K562 (cell line): ENCODE measurements around the gene TMTC4. TPM values are rescaled to one million over a fixed set of nuclear protein-coding genes. Genes with fewer than 3 reads are reported as not detected.
A peak's percentile ranks its signal among the peaks of the same experiment; 100 is the strongest.

ENCODE experiments used
- ATAC-seq: fragments of 200-7000 bp; cut with Tn5 transposase; 3 replicates; pipeline ENCODE4 v1.9.1; 2020; ENCODE audit warnings: moderate library complexity
- BruUV-seq: library from RNA; stranded (reverse); fragments of 400-500 nt; replicated peaks from 2 replicates; lab custom pipeline; 2021; lab: Mats Ljungman, UMichigan
- CTCF ChIA-PET: fragments of 300-600 bp; formaldehyde crosslinking; extraction: SDS; loops from one replicate; lab custom pipeline; 2021; ENCODE audit warnings: low intra/inter-chr PET ratio; lab: Yijun Ruan, JAX
- POLR2A ChIA-PET: fragments of 300-600, 350-650 bp; sonication (Branson Sonifier 250); formaldehyde crosslinking; extraction: SDS; loops from one replicate; lab custom pipeline; 2021; ENCODE audit warnings: antibody characterized with exemption, inconsistent platforms; lab: Yijun Ruan, JAX
- DNase-seq, 4 experiments: peaks; one replicate each; pipeline versions ENCODE4 v3.0.0 to v3.0.0-alpha.2; 2011 to 2018; ENCODE audit warnings: low spot score in 3 of 4, mixed read lengths in 3 of 4; ENCODE audit errors: extremely low read depth in 1 of 4
- FAIRE-seq: peaks from 2 replicates; lab custom pipeline; 2011; peaks lifted over from hg19 to GRCh38; lab: Jason Lieb, UNC
- H2AFZ ChIP-seq: 2 replicates; pipeline ENCODE4 v1.6.0; 2011; ENCODE audit warnings: low read depth, low read length, control low read depth, inconsistent platforms
- H3K27ac ChIP-seq: fragments of 200-600 bp; 3 replicates; pipeline ENCODE4 v1.8.0; 2011; ENCODE audit warnings: low read depth, mild to moderate bottlenecking, control low read depth, inconsistent platforms, low read length, moderate library complexity, mixed read lengths; ENCODE audit errors: extremely low read depth
- H3K27me3 ChIP-seq, 2 experiments: fragments of 300-600 bp in 1 of 2; 2 replicates in 1 of 2; 3 replicates in 1 of 2; pipeline versions ENCODE4 v1.6.0 to v1.8.0; 2011; ENCODE audit warnings: inconsistent platforms in 2 of 2, low read length in 2 of 2, mild to moderate bottlenecking in 1 of 2, mixed read lengths in 1 of 2, moderate library complexity in 1 of 2; ENCODE audit not compliant: control insufficient read depth in 2 of 2, insufficient read depth in 2 of 2
- H3K36me3 ChIP-seq: fragments of 300-600 bp; 3 replicates; pipeline ENCODE4 v1.8.0; 2011; ENCODE audit warnings: mild to moderate bottlenecking, low read length, inconsistent platforms; ENCODE audit not compliant: control insufficient read depth, insufficient read depth
- H3K4me1 ChIP-seq, 2 experiments: fragments of 200-600 bp in 1 of 2; replicated peaks in 1 of 2; 2 replicates in 1 of 2; 3 replicates in 1 of 2; pipeline versions ENCODE4 v1.5.1 to v1.8.0; 2011; ENCODE audit warnings: inconsistent platforms in 2 of 2, low read length in 2 of 2, mild to moderate bottlenecking in 1 of 2, mixed read lengths in 1 of 2, moderate library complexity in 1 of 2; ENCODE audit not compliant: control insufficient read depth in 2 of 2, insufficient read depth in 2 of 2
- H3K4me2 ChIP-seq: 2 replicates; pipeline ENCODE4 v1.6.1; 2011; ENCODE audit warnings: low read length, control low read depth, inconsistent platforms, mixed read lengths; ENCODE audit not compliant: insufficient read depth
- H3K4me3 ChIP-seq: fragments of 200-600 bp; sonication (generic), shearing (Covaris generic); 2 replicates; pipeline ENCODE4 v1.5.1; 2016; ENCODE audit warnings: control low read depth, inconsistent platforms
- H3K79me2 ChIP-seq: fragments of 200-600 bp; 3 replicates; pipeline ENCODE4 v1.8.0; 2011; ENCODE audit warnings: low read length, inconsistent platforms; ENCODE audit not compliant: control insufficient read depth, insufficient read depth
- H3K9ac ChIP-seq, 2 experiments: 2 replicates each; pipeline versions ENCODE4 v1.6.0 to v1.6.1; 2011; ENCODE audit warnings: low read depth in 2 of 2, low read length in 2 of 2, control low read depth in 1 of 2, inconsistent platforms in 1 of 2, mild to moderate bottlenecking in 1 of 2, mixed read lengths in 1 of 2; ENCODE audit not compliant: insufficient read depth in 1 of 2
- H3K9me1 ChIP-seq: one replicate; pipeline ENCODE4 v1.6.0; 2011; ENCODE audit warnings: inconsistent platforms, mild to moderate bottlenecking, low read length, moderate library complexity; ENCODE audit not compliant: control insufficient read depth, insufficient read depth
- H3K9me3 ChIP-seq: replicated peaks from 2 replicates; pipeline ENCODE4 v1.5.1; 2011; ENCODE audit warnings: low read depth, low read length, inconsistent platforms; ENCODE audit not compliant: control insufficient read depth, insufficient read depth
- H4K20me1 ChIP-seq: replicated peaks from 2 replicates; pipeline ENCODE4 v1.6.1; 2011; ENCODE audit warnings: low read length, inconsistent platforms, mixed read lengths; ENCODE audit not compliant: control insufficient read depth, insufficient read depth
- ELF4 ChIP-seq: fragments of 450-650 bp; formaldehyde crosslinking; IDR thresholded peaks from 2 replicates; pipeline ENCODE4 v1.4.0; 2022; ENCODE audit warnings: missing genetic modification characterization
- FOSL1 ChIP-seq: fragments of 200-800 bp; sonication (Bioruptor generic); conservative IDR thresholded peaks from 2 replicates; pipeline ENCODE4 v1.6.1; 2016; ENCODE audit warnings: missing genetic modification characterization, missing compliant biosample characterization
- MCM3 ChIP-seq: fragments of 450-650 bp; IDR thresholded peaks from 2 replicates; pipeline ENCODE4 v1.6.1; 2016
- MECOM ChIP-seq: fragments of 250-450 bp; sonication (Bioruptor Pico); IDR thresholded peaks from 2 replicates; pipeline ENCODE4 v1.8.0; 2022; ENCODE audit warnings: inconsistent platforms
- MTF1 ChIP-seq: fragments of 250-450 bp; sonication (Bioruptor Pico); IDR thresholded peaks from 2 replicates; pipeline ENCODE4 v1.9.0; 2021; ENCODE audit warnings: moderate library complexity, mild to moderate bottlenecking, inconsistent platforms, borderline replicate concordance
- NCOA4 ChIP-seq: fragments of 450-650 bp; IDR thresholded peaks from 2 replicates; pipeline ENCODE4 v1.6.1; 2018; ENCODE audit warnings: mild to moderate bottlenecking; ENCODE audit not compliant: partially characterized antibody
- PHB2 ChIP-seq: fragments of 450-650 bp; IDR thresholded peaks from 2 replicates; pipeline ENCODE4 v1.6.1; 2017; ENCODE audit warnings: low read depth
- SMAD4 ChIP-seq: fragments of 250-450 bp; sonication (Bioruptor Pico); conservative IDR thresholded peaks from 2 replicates; pipeline ENCODE4 v1.8.0; 2021; ENCODE audit warnings: inconsistent platforms, mild to moderate bottlenecking, moderate library complexity
- TCF15 ChIP-seq: fragments of 250-450 bp; sonication (Bioruptor Pico); IDR thresholded peaks from 2 replicates; pipeline ENCODE4 v1.8.0; 2022; ENCODE audit warnings: moderate library complexity, mild to moderate bottlenecking, inconsistent platforms
- ZBTB49 ChIP-seq: sonication (generic); formaldehyde crosslinking; IDR thresholded peaks from 2 replicates; pipeline ENCODE4 v1.8.0; 2022; ENCODE audit warnings: missing genetic modification reagents, mild to moderate bottlenecking, borderline replicate concordance
- ZNF133 ChIP-seq: fragments of 250-450 bp; sonication (Bioruptor Pico); IDR thresholded peaks from 2 replicates; pipeline ENCODE4 v1.4.0; 2020; ENCODE audit warnings: mild to moderate bottlenecking
- ZNF143 ChIP-seq: sonication (generic); formaldehyde crosslinking; IDR thresholded peaks from 2 replicates; pipeline ENCODE4 v1.9.0; 2022; ENCODE audit warnings: mild to moderate bottlenecking, missing genetic modification reagents
- ZNF217 ChIP-seq: sonication (generic); formaldehyde crosslinking; IDR thresholded peaks from 2 replicates; pipeline ENCODE4 v1.8.0; 2022; ENCODE audit warnings: mild to moderate bottlenecking, missing genetic modification reagents
- WGBS: fragments of 100-300 bp; shearing (Covaris generic); methylation state at CpG from one replicate; pipeline ENCODE4 v1.1.6; 2016; ENCODE audit warnings: low coverage, mixed read lengths; ENCODE audit not compliant: insufficient coverage; ENCODE audit errors: missing lambda C conversion rate; 5-methylcytosine and 5-hydroxymethylcytosine counted together
- in situ Hi-C: fragments of 300-500 bp; cut with MboI; formaldehyde crosslinking; loops from 4 replicates; pipeline ENCODE4 v1.15.0; 2018; ENCODE audit warnings: inconsistent platforms, mixed read lengths
- intact Hi-C: fragments of 100-400 bp; cut with micrococcal nuclease; formaldehyde crosslinking; loops from 2 replicates; pipeline ENCODE4 v1.14.2; 2022
- polyA plus RNA-seq, 8 experiments: library from polyadenylated mRNA; depleted of rRNA in 4 of 8; stranded (reverse) in 5 of 8; unstranded in 3 of 8; fragments of >200 nt; fragmentation: Nextera tagmentation in 2 of 8; fragmentation: Illumina TruSeq in 1 of 8; extraction: Ambion mirVana in 2 of 8; extraction: Trizol in 1 of 8; gene quantifications; 2 replicates each; pipeline versions ENCODE4 v1.2.1 to v1.2.3, GENCODE V29; 2011 to 2014; ENCODE audit warnings: inconsistent platforms in 1 of 8, missing spikeins in 1 of 8
- total RNA-seq, 7 experiments: library from RNA; depleted of rRNA in 6 of 7; stranded (reverse); fragments of >200 nt in 6 of 7; fragmentation: Illumina TruSeq in 2 of 7; extraction: Trizol in 2 of 7; gene quantifications; 2 replicates each; pipeline versions ENCODE4 v1.2.1 to v1.2.3, GENCODE V29; 2011 to 2021; ENCODE audit warnings: low replicate concordance in 1 of 7
- TF ChIP-seq, protein P1 (sequence below): sonication (generic); formaldehyde crosslinking; IDR thresholded peaks from 2 replicates; pipeline ENCODE4 v1.8.1; 2022; ENCODE audit warnings: missing genetic modification reagents

TMTC4 gene
- total and polyA plus RNA-seq, 9 of the 15 experiments (the other 6 are each of a cell fraction or from before 2014, with no cell fraction given) = 3.5 to 16.7 (median 11.8) TPM

GRCh38 chr13:100613031-100613430 lies 61.6 kb downstream of the TMTC4 start:
- POLR2A ChIA-PET = no interaction called here
- FAIRE-seq (no peak), DNase-seq (peak in 1 of 4 experiments; percentile 14), ATAC-seq (no peak)
- H3K27ac ChIP-seq = no peak overlapping the region
- H2AFZ ChIP-seq = no peak overlapping the region
- H4K20me1 ChIP-seq = no peaks in the 10 kb centered on the region
- BruUV-seq = no TSS peak
- no peak overlapping the region for H3K4me2 ChIP-seq
- no peaks in the 10 kb centered on the region; the same call in 1 of the 2 replicates for H3K9me3 ChIP-seq
- H3K36me3 ChIP-seq = no peaks in the 10 kb centered on the region
- H3K4me1 ChIP-seq = peaks cover 12 to 43% of the 10 kb centered on the region in 2 experiments; a peak in 4 of 5 replicates
- H3K79me2 ChIP-seq = no peaks in the 10 kb centered on the region
- CTCF ChIA-PET = no interaction called here
- in situ Hi-C loops (loop anchor here (25.0 kb wide), 1 partner anchor 1999 kb away; no protein-coding TSS in a partner anchor), intact Hi-C loops (no loop called here)
- no peaks in the 10 kb centered on the region for H3K27me3 ChIP-seq
- H3K9me1 ChIP-seq = no peaks in the 10 kb centered on the region
- no peak overlapping the region for H3K9ac ChIP-seq
- TF ChIP-seq ZNF143 (no peak), PHB2 (no peak), SMAD4 (no peak), MCM3 (no peak), MECOM (CRISPR knock-in tag) (no peak), TCF15 (CRISPR knock-in tag) (no peak), ZNF133 (CRISPR knock-in tag) (no peak), ZNF217 (CRISPR knock-in tag) (no peak), MTF1 (CRISPR knock-in tag) (no peak), ELF4 (no peak), FOSL1 (tag) (no peak), NCOA4 (no peak), ZBTB49 (CRISPR knock-in tag) (no peak)
- TF ChIP-seq, protein P1, sequence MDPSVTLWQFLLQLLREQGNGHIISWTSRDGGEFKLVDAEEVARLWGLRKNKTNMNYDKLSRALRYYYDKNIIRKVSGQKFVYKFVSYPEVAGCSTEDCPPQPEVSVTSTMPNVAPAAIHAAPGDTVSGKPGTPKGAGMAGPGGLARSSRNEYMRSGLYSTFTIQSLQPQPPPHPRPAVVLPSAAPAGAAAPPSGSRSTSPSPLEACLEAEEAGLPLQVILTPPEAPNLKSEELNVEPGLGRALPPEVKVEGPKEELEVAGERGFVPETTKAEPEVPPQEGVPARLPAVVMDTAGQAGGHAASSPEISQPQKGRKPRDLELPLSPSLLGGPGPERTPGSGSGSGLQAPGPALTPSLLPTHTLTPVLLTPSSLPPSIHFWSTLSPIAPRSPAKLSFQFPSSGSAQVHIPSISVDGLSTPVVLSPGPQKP (CRISPR knock-in tag) = no peak
- 57% methylated on average over 5 of the region's 5 CpGs for WGBS
- no peak overlapping the region for H3K4me3 ChIP-seq
